GM18498 (cell line): Measurements from ENCODE around the gene CDH22.

Source experiments
- ATAC-seq: cut with Tn5 transposase; IDR thresholded peaks from one replicate; pipeline ENCODE4 v1.9.1; 2021; ENCODE audit warnings: mild to moderate bottlenecking, moderate library complexity; ENCODE audit not compliant: unreplicated experiment

CDH22 gene

GRCh38 chr20:46249671-46250070 is 58.6 kb downstream of the CDH22 start:
- ATAC-seq, result no peak

GRCh38 chr20:46246559-46246958 is 61.7 kb downstream of the CDH22 start:
- ATAC-seq, result no peak

- no peak for ATAC-seq
Observed at GRCh38 chr20:46243707-46244628, 64.3 kb downstream of the CDH22 start.

- no peak for ATAC-seq
Observed at GRCh38 chr20:46242390-46242789, 65.9 kb downstream of the CDH22 start.

- no peak for ATAC-seq
Observed at GRCh38 chr20:46240881-46241280, 67.4 kb downstream of the CDH22 start.

- no peak for ATAC-seq
Observed at GRCh38 chr20:46240065-46240464, 68.2 kb downstream of the CDH22 start.

- no peak for ATAC-seq
Observed at GRCh38 chr20:46237736-46238135, 70.6 kb downstream of the CDH22 start.

GRCh38 chr20:46237227-46237626 is 71.1 kb downstream of the CDH22 start:
- ATAC-seq, result no peak

- no peak for ATAC-seq
Observed at GRCh38 chr20:46235077-46235476, 73.2 kb downstream of the CDH22 start.

- ATAC-seq, result no peak
Observed at GRCh38 chr20:46233701-46234100, 74.6 kb downstream of the CDH22 start.

- no peak for ATAC-seq
Observed at GRCh38 chr20:46232539-46232938, 75.8 kb downstream of the CDH22 start.

GRCh38 chr20:46230801-46231282 is 77.5 kb downstream of the CDH22 start:
- no peak for ATAC-seq

GRCh38 chr20:46230106-46230491 is 78.2 kb downstream of the CDH22 start:
- no peak for ATAC-seq

- no peak for ATAC-seq
Observed at GRCh38 chr20:46229478-46230105, 78.7 kb downstream of the CDH22 start.

GRCh38 chr20:46228670-46229069 is 79.6 kb downstream of the CDH22 start:
- ATAC-seq, result no peak

GRCh38 chr20:46227272-46227767 is 81.0 kb downstream of the CDH22 start:
- ATAC-seq, result no peak

- no peak for ATAC-seq
Observed at GRCh38 chr20:46226602-46227001, 81.7 kb downstream of the CDH22 start.

GRCh38 chr20:46222521-46223007 is 85.7 kb downstream of the CDH22 start:
- ATAC-seq, result no peak

GRCh38 chr20:46221256-46221833 is 87.0 kb downstream of the CDH22 start:
- no peak for ATAC-seq

- no peak for ATAC-seq
Observed at GRCh38 chr20:46220455-46221207, 87.7 kb downstream of the CDH22 start.

GRCh38 chr20:46219920-46220319 is 88.4 kb downstream of the CDH22 start:
- no peak for ATAC-seq
